IgD-negative memory B cell (primary cell): ENCODE data around the gene SUPT3H. TPM values are rescaled to one million over a fixed set of nuclear protein-coding genes. Genes with fewer than 3 reads are reported as not detected.

Experiments used
- H3K27ac Mint-ChIP-seq, 3 donors: one replicate each; pipeline ENCODE4 v1.8.0; 2020 to 2022; ENCODE audit warnings: mild to moderate bottlenecking in 3 of 3, mixed read lengths in 3 of 3, moderate library complexity in 1 of 3
- H3K27me3 Mint-ChIP-seq: one replicate; pipeline ENCODE4 v1.8.0; 2021; ENCODE audit warnings: mixed read lengths
- H3K36me3 Mint-ChIP-seq: one replicate; pipeline ENCODE4 v1.8.0; 2020; ENCODE audit warnings: mild to moderate bottlenecking, mixed read lengths
- H3K4me1 Mint-ChIP-seq, 3 donors: one replicate each; pipeline ENCODE4 v1.8.0; 2020 to 2022; ENCODE audit warnings: mixed read lengths in 3 of 3, mild to moderate bottlenecking in 1 of 3
- H3K4me3 Mint-ChIP-seq, 4 donors: one replicate each; pipeline ENCODE4 v1.8.0; 2020 to 2022; ENCODE audit warnings: mild to moderate bottlenecking in 4 of 4, mixed read lengths in 4 of 4, moderate library complexity in 3 of 4
- H3K9me3 Mint-ChIP-seq, 3 donors: one replicate each; pipeline ENCODE4 v1.8.0; 2020 to 2021; ENCODE audit warnings: mixed read lengths in 3 of 3, mild to moderate bottlenecking in 1 of 3
- polyA plus RNA-seq: library from polyadenylated mRNA; unstranded; fragments of 300-500 nt; fragmentation: Illumina TruSeq; gene quantifications from one replicate; pipeline ENCODE4 v1.2.3, GENCODE V29; 2021

The SUPT3H gene
- polyA plus RNA-seq, 1 donor from 2014 or later: 8.5 TPM

DNA sequence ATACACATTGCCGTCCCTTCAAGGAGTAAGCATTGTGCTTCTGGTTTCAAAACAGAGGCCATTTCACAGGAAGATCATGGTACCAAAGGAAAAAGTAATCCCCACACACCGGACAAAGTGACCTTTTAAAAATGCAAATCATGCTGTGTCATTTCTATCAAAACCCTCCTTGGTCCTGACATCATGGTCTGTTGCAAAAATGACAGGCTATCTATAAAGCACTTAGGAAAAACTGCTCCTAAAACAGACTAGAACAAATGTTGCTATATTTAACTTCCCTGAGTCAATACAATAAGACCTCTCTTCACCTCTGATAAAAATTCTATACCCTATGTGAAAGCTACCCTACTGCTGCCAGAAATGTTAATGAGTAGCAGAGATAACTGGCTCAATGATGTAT, 403.2 kb downstream of the SUPT3H start:
- peaks cover 4% of the 10 kb centered on the region for H3K36me3 Mint-ChIP-seq
- H3K27me3 Mint-ChIP-seq: peaks cover 2% of the 10 kb centered on the region
- H3K4me1 Mint-ChIP-seq: peaks cover 0 to 7% (median 5%) of the 10 kb centered on the region in 3 donors
- H3K27ac Mint-ChIP-seq: no peak overlapping the region
- peaks cover 3 to 10% (median 8%) of the 10 kb centered on the region in 3 donors for H3K9me3 Mint-ChIP-seq
- no peak overlapping the region for H3K4me3 Mint-ChIP-seq

DNA sequence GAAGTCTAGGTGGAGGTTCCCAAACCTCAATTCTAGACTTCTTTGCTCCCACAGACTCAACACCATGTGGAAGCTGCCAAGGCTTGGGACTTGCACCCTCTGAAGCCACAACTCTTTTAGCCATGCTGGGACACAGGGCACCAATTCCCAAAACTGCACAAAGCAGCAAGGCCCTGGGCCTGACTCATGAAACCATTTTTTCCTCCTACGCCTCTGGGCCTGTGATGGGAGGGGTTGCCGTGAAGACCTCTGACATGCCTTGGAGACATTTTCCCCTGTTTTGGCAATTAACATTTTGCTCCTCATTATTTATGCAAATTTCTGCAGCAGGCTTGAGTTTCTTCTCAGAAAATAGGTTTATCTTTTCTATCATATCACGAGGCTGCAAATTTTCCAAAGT, 405.0 kb downstream of the SUPT3H start:
- peaks cover 0 to 7% (median 5%) of the 10 kb centered on the region in 3 donors for H3K4me1 Mint-ChIP-seq
- H3K4me3 Mint-ChIP-seq: no peak overlapping the region
- no peaks in the 10 kb centered on the region for H3K27me3 Mint-ChIP-seq
- peaks cover 3 to 10% (median 8%) of the 10 kb centered on the region in 3 donors for H3K9me3 Mint-ChIP-seq
- H3K36me3 Mint-ChIP-seq: peaks cover 6% of the 10 kb centered on the region
- no peak overlapping the region for H3K27ac Mint-ChIP-seq

DNA sequence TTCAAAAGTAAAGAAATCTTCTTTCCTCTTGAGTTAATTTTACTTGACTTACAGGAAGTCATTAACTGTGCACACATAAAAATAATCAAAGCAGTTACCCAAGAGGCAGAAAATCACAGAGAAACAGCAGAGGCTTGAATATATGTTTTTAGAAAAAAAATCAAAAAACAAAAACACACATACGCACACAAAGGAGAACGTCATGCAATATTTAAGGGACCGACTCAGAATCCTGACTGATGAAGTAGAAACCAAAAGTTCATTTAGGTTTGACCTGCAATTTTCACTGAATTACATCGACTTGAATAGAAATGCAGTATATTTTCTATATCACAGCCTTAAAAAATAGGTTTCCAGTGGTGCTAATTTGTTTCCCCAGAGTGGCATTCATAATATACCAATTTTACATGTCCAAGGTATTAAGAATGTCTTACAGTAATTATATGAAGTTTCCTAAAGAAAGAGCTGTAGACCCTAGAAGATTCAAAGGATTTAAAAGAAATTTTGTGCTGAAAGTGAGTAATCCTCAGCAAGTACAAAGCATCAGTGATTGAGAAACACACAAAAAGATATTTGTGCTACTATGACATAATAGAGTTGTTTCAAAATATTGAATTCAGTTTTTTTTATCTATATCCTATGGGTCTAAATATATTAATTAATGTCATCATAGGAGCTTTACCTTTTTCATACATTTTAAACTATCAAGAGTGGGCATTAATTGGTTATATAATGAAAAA, 408.1 kb downstream of the SUPT3H start:
- no peak overlapping the region for H3K27ac Mint-ChIP-seq
- peak overlapping the region in 1 of 4 donors; percentile 12 for H3K4me3 Mint-ChIP-seq
- H3K36me3 Mint-ChIP-seq: peaks cover 12% of the 10 kb centered on the region
- no peaks in the 10 kb centered on the region for H3K27me3 Mint-ChIP-seq
- peaks cover 0 to 2% (median 0%) of the 10 kb centered on the region in 3 donors for H3K4me1 Mint-ChIP-seq
- peaks cover 3 to 10% (median 8%) of the 10 kb centered on the region in 3 donors for H3K9me3 Mint-ChIP-seq

DNA sequence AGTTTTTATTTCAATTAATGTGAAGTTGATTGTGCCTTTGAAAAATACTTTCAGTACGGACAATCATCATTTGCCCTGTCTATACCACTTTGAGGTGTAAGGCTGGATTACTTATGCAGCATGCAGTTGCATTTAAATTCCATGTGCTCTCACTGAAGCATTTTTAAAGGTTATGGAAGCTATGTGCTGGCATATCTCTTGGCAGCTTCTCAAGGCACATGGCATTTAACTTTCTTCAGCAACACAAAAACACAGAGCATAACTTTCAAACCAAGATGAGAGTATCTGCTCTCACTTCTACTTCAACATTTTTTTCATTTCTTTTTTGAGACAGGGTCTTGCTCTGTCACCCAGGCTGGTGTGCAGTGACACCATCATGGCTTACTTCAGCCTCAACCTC, 410.3 kb downstream of the SUPT3H start:
- H3K27me3 Mint-ChIP-seq: no peaks in the 10 kb centered on the region
- peaks cover 0 to 2% (median 0%) of the 10 kb centered on the region in 3 donors for H3K4me1 Mint-ChIP-seq
- peaks cover 0 to 2% (median 0%) of the 10 kb centered on the region in 3 donors for H3K9me3 Mint-ChIP-seq
- no peak overlapping the region for H3K27ac Mint-ChIP-seq
- H3K4me3 Mint-ChIP-seq: no peak overlapping the region
- peaks cover 8% of the 10 kb centered on the region for H3K36me3 Mint-ChIP-seq

DNA sequence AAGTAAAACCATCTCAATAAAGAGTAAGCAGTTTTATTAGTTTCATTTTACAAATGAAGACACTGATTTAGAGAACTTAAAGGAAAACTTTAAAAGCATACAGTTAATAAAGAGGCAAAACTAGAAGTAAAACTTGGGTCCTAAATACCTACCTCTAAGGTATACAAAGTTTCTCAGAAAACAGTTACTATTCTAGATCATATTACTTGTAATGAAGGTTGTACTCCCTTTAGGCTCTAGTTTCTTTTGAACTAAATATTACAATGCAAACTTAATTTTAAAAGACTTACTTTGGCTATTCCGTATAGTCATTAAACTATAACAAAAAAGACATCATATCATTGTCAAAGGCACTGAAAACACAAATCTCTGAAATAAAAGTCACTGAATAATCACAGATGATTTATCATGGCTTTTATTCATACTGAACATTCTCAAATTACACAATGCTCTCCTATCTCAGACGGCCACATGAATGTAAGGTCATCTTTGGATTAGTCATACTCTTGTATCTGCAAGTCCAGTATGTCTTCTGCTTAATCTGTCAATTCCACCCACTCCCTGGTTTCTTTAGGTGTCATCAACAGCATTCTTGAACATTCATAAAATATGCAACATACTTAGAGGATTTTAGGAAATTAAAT, 411.2 kb downstream of the SUPT3H start:
- peaks cover 8% of the 10 kb centered on the region for H3K36me3 Mint-ChIP-seq
- H3K9me3 Mint-ChIP-seq: peaks cover 0 to 2% (median 0%) of the 10 kb centered on the region in 3 donors
- H3K4me1 Mint-ChIP-seq: peaks cover 0 to 2% (median 0%) of the 10 kb centered on the region in 3 donors
- H3K4me3 Mint-ChIP-seq: no peak overlapping the region
- H3K27ac Mint-ChIP-seq: no peak overlapping the region
- no peaks in the 10 kb centered on the region for H3K27me3 Mint-ChIP-seq

DNA sequence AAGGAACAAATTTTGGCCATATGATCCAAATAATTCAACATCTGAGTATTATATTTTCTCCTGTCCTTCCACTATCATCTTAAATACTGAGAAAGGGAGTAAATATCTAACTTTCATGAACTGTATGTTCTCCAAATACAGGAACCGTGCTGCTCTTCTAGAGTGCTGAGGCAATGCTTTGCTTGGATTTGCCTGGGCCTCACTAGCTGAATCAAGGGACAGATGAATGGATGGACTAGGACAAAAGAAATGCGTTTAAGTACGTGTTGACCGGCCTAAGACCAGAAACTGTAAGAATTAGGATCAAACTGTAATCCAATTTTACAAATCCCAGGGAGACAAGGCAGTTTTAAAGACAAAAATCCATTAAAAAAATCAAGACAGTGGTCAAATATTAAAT, 412.0 kb downstream of the SUPT3H start:
- no peak overlapping the region for H3K27ac Mint-ChIP-seq
- H3K9me3 Mint-ChIP-seq: no peaks in the 10 kb centered on the region
- peaks cover 0 to 2% (median 0%) of the 10 kb centered on the region in 3 donors for H3K4me1 Mint-ChIP-seq
- H3K36me3 Mint-ChIP-seq: peaks cover 12% of the 10 kb centered on the region
- H3K4me3 Mint-ChIP-seq: no peak overlapping the region
- no peaks in the 10 kb centered on the region for H3K27me3 Mint-ChIP-seq

DNA sequence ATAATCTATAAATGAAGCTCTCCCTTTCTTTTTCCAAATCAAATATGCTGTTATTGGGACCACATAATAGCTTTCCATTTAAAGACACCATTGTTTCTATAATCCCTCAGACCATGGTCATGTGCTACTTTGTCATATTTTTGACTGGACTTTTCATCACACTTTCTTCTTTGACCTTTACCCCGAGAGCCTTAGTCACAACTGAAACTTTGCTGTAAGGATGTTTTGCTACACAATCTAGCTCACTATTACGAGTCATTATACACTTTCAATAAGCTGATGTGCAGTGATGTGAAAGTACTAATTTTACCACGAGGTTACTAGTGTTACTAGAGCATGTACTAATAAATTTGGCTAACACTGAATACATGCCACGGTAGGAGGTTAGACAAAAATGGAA, 416.8 kb downstream of the SUPT3H start:
- Mint-ChIP-seq H3K4me1 (no peaks in the 10 kb centered on the region), H3K27ac (no peak overlapping the region), H3K4me3 (no peak overlapping the region), H3K27me3 (no peaks in the 10 kb centered on the region), H3K36me3 (peaks cover 16% of the 10 kb centered on the region), H3K9me3 (peaks cover 0 to 2% (median 0%) of the 10 kb centered on the region in 3 donors)

DNA sequence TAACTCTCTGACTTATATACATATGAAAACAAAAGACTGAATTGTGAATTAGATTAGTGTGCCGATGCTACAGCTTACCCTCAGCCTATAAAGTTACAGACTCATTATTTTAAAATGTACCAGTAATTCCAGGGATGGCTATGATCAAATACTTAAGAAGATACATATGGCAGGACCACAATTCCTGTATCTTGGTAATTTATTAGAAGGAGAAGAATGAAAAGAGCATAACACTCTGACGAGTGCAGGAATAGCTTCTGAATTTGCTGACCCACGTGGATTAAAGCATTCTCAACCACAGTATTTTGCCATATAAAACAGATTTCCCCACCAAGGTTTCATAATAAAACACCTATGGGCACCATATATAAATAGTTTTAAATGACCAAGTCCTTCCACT, 418.1 kb downstream of the SUPT3H start:
- no peaks in the 10 kb centered on the region for H3K27me3 Mint-ChIP-seq
- H3K4me1 Mint-ChIP-seq: no peaks in the 10 kb centered on the region
- peaks cover 14% of the 10 kb centered on the region for H3K36me3 Mint-ChIP-seq
- peaks cover 0 to 5% (median 0%) of the 10 kb centered on the region in 3 donors for H3K9me3 Mint-ChIP-seq
- no peak overlapping the region for H3K27ac Mint-ChIP-seq
- peak overlapping the region in 1 of 4 donors; percentile 25 for H3K4me3 Mint-ChIP-seq

DNA sequence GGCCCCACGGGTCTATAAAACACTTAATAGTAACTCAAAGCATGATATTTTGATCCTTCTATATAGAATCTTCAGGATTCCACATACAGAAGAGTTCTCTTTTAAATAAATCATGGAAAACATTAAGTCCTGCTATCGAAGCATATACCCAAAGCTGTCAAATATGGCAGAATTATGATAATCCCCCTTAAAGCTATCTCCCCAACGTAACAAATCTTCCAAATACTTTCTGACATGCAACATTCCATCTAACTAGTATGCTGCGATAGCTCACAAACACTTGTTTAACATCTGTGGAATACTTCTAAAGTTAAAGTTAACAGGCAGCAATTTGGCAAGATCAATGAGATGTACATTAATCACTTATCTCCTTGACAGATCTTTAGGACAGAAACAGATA, 420.6 kb downstream of the SUPT3H start:
- H3K9me3 Mint-ChIP-seq: peaks cover 2 to 9% (median 7%) of the 10 kb centered on the region in 3 donors
- no peaks in the 10 kb centered on the region for H3K4me1 Mint-ChIP-seq
- no peak overlapping the region for H3K27ac Mint-ChIP-seq
- peaks cover 23% of the 10 kb centered on the region for H3K36me3 Mint-ChIP-seq
- no peaks in the 10 kb centered on the region for H3K27me3 Mint-ChIP-seq
- H3K4me3 Mint-ChIP-seq: no peak overlapping the region

DNA sequence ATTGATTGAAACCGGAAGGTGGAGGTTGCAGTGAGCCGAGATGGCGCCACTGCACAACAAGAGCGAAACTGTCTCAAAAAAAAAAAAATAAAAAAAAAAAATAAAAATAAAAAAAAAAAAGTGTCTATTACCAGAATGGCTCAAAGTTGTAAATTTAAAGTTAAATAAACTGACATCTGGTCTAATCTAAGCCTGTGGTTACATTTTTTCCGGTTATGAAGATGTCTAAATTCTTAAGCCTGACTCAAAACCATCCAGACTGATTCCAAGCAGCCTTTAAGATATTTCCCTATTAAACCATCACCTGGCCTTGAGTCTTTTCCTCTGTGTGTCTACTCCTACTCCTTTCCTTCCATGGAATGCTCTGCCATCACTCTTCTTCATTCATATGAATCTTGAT, 421.3 kb downstream of the SUPT3H start:
- no peak overlapping the region for H3K27ac Mint-ChIP-seq
- peaks cover 2 to 9% (median 7%) of the 10 kb centered on the region in 3 donors for H3K9me3 Mint-ChIP-seq
- H3K36me3 Mint-ChIP-seq: peaks cover 26% of the 10 kb centered on the region
- no peaks in the 10 kb centered on the region for H3K27me3 Mint-ChIP-seq
- H3K4me3 Mint-ChIP-seq: no peak overlapping the region
- no peaks in the 10 kb centered on the region for H3K4me1 Mint-ChIP-seq

DNA sequence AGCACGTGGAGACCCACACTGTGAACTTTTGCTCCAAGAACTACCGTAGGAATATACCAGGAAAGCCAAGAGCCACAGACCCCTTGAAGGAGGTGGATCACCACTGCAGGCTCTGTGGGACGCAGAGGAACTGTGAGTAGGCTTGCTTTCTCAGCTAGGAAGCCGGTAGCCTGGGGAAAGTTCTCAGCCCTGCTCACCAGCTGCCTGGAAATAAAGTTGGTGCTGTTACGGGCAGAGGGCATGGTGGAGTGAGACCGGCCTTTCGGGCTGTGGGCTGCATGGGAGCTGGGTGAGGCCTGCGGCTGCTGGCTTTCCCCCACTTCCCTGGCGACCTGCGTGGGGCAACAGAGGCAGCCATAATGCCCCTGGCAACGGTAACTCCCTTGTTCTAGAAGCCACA, 422.6 kb downstream of the SUPT3H start:
- Mint-ChIP-seq H3K27ac (no peak overlapping the region), H3K27me3 (no peaks in the 10 kb centered on the region), H3K4me1 (no peaks in the 10 kb centered on the region), H3K4me3 (no peak overlapping the region), H3K36me3 (peaks cover 29% of the 10 kb centered on the region), H3K9me3 (peaks cover 10 to 19% (median 13%) of the 10 kb centered on the region in 3 donors)

DNA sequence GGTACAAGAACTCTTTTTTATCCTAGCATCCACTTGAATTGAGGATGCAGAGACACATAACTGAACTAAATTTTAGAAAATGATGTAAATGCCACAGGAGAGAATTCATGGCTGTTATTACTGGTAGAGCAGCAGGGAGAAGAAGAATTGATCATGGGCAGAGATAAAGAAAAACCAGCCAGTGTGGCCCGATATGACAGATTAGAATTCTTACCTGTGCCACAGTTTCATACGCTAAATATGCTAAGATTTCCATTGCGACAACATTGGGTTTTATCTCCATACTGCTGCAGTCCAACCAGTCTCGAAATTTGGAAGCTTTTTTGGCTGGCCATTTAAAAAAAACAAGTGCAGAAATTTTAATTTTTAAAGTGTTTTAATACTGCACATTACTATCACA, 423.5 kb downstream of the SUPT3H start:
- H3K36me3 Mint-ChIP-seq: peaks cover 32% of the 10 kb centered on the region
- peaks cover 14 to 26% (median 17%) of the 10 kb centered on the region in 3 donors for H3K9me3 Mint-ChIP-seq
- H3K4me1 Mint-ChIP-seq: no peaks in the 10 kb centered on the region
- no peak overlapping the region for H3K4me3 Mint-ChIP-seq
- H3K27me3 Mint-ChIP-seq: no peaks in the 10 kb centered on the region
- no peak overlapping the region for H3K27ac Mint-ChIP-seq

DNA sequence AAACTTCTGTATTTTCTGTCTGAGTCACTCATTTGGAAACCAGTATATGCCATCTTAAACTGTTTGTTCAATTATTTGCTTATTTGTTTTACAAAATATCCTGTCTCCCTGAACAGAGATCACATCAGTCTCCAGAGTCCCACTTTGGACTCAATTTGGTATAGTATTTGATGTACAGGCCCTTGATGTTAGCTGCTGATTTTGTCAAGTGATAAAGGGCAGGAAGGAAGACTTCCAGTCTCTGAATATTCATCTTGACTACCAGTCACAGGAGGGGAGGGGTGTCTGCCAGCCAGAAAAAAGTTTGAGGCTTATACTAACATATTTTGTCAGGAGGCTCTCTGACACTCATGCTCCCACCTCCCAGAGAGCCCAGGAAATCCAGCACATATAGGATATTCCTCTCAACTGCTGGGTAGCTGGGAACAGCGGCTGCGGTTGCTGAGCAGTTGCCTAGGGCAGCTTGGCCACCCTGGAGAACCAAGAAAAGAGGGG, 426.4 kb downstream of the SUPT3H start:
- Mint-ChIP-seq H3K36me3 (peaks cover 28% of the 10 kb centered on the region), H3K27ac (no peak overlapping the region), H3K27me3 (no peaks in the 10 kb centered on the region), H3K4me1 (no peaks in the 10 kb centered on the region), H3K9me3 (peaks cover 12 to 26% (median 24%) of the 10 kb centered on the region in 3 donors), H3K4me3 (no peak overlapping the region)

DNA sequence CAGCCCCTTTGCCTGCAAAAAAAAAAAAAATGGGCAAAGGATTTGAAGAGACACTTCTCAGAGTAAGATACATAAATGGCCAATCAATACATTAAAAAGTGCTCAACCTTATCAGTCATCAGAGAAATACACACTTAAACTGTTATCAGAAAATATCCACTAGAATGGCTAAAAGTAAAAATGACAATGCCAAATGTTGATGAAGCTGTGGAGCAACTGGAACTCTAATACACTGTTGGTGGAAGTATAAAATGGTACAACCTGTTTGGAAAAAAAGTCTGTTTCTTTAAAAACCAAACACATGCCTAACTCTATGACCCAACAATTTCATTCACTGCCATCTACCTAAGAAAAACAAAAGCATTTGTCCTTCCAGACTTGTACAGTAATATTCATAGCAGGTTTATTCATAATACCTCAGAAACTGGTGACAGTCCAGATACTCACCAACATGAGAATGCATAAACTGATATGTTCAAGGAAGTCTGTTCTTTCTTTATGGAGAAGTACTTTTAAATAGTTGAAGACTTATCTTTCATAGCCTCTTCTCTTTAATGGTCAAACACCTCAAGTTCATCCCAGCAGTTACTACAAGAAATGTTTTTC, 428.0 kb downstream of the SUPT3H start:
- Mint-ChIP-seq H3K4me3 (no peak overlapping the region), H3K36me3 (peaks cover 33% of the 10 kb centered on the region), H3K27ac (no peak overlapping the region), H3K4me1 (no peaks in the 10 kb centered on the region), H3K9me3 (peaks cover 11 to 26% (median 25%) of the 10 kb centered on the region in 3 donors), H3K27me3 (no peaks in the 10 kb centered on the region)

DNA sequence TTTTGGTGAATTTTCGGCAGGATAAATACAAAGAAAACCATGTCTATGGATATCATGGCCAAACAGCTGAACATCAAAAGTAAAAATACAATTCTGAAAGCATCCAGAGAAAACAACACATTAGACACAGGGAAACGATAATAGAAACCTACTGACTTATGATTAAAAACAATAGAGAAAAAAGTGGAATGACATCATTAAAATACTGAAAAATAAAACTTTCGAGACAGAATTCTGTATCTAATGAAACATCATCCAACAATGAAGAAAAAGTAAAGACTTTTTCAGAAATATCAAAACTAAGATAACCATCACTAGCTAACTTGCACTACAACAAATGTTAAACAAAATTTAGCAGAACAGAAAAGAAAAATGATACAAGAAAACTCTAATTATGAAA, 434.2 kb downstream of the SUPT3H start:
- H3K9me3 Mint-ChIP-seq: peaks cover 3 to 11% (median 4%) of the 10 kb centered on the region in 3 donors
- no peak overlapping the region for H3K4me3 Mint-ChIP-seq
- no peaks in the 10 kb centered on the region for H3K27me3 Mint-ChIP-seq
- H3K36me3 Mint-ChIP-seq: peaks cover 21% of the 10 kb centered on the region
- no peaks in the 10 kb centered on the region for H3K4me1 Mint-ChIP-seq
- no peak overlapping the region for H3K27ac Mint-ChIP-seq
